Common myeloid progenitor, CD34-positive (primary cell): ENCODE data around the gene PAQR9.

ENCODE experiments used
- CTCF ChIA-PET: fragments of 350-600 bp; sonication (Branson Sonifier 250); formaldehyde crosslinking; loops from one replicate; lab custom pipeline; 2021; ENCODE audit warnings: antibody characterized with exemption; lab: Charles Lee
- POLR2A ChIA-PET: fragments of 350-600 bp; sonication (Branson Sonifier 250); formaldehyde crosslinking; loops from one replicate; lab custom pipeline; 2021; ENCODE audit warnings: antibody characterized with exemption; lab: Charles Lee
- DNase-seq, 3 donors: peaks; one replicate each; pipeline versions ENCODE4 v3.0.0 to v3.0.0-alpha.2; 2013
- H3K27ac ChIP-seq, 2 experiments: 1 replicate in 1 of 2; 2 replicates in 1 of 2; pipeline ENCODE4 v1.7.0; 2013; ENCODE audit warnings: inconsistent platforms in 2 of 2, low read length in 2 of 2, mild to moderate bottlenecking in 2 of 2, low read depth in 1 of 2, moderate library complexity in 1 of 2; ENCODE audit not compliant: severe bottlenecking in 2 of 2, insufficient read depth in 1 of 2, poor library complexity in 1 of 2
- H3K27me3 ChIP-seq, 5 experiments: replicated peaks in 2 of 5; 1 replicate in 3 of 5; 2 replicates in 2 of 5; pipeline versions ENCODE4 v1.6.1 to v1.7.0; 2013; ENCODE audit warnings: low read length in 4 of 5, mild to moderate bottlenecking in 2 of 5, moderate library complexity in 2 of 5, inconsistent platforms in 1 of 5; ENCODE audit not compliant: insufficient read depth in 5 of 5, control insufficient read depth in 4 of 5
- H3K36me3 ChIP-seq, 4 experiments: 1 replicate in 2 of 4; 2 replicates in 2 of 4; pipeline versions ENCODE4 v1.6.1 to v1.7.0; 2013; ENCODE audit warnings: low read length in 3 of 4, control low read depth in 1 of 4, mild to moderate bottlenecking in 1 of 4; ENCODE audit not compliant: control insufficient read depth in 4 of 4, insufficient read depth in 4 of 4
- H3K4me1 ChIP-seq, 4 experiments: 1 replicate in 3 of 4; 2 replicates in 1 of 4; pipeline versions ENCODE4 v1.6.1 to v1.7.1; 2013; ENCODE audit warnings: low read length in 3 of 4, mild to moderate bottlenecking in 3 of 4, control low read depth in 1 of 4, inconsistent platforms in 1 of 4, moderate library complexity in 1 of 4; ENCODE audit not compliant: control insufficient read depth in 4 of 4, insufficient read depth in 4 of 4; ENCODE audit errors: control extremely low read depth in 1 of 4
- H3K4me3 ChIP-seq, 7 experiments: 1 replicate in 4 of 7; 2 replicates in 3 of 7; pipeline versions ENCODE4 v1.5.1 to v1.7.0; 2013; ENCODE audit warnings: mild to moderate bottlenecking in 7 of 7, low read length in 6 of 7, moderate library complexity in 6 of 7, inconsistent platforms in 2 of 7, low read depth in 2 of 7, control low read depth in 1 of 7; ENCODE audit not compliant: insufficient read depth in 4 of 7, control insufficient read depth in 1 of 7; ENCODE audit errors: extremely low read depth in 1 of 7
- H3K9me3 ChIP-seq, 5 experiments: 1 replicate in 4 of 5; 2 replicates in 1 of 5; pipeline versions ENCODE4 v1.6.1 to v1.7.1; 2013; ENCODE audit warnings: low read length in 4 of 5, mild to moderate bottlenecking in 2 of 5, inconsistent platforms in 1 of 5, low read depth in 1 of 5, moderate library complexity in 1 of 5; ENCODE audit not compliant: control insufficient read depth in 4 of 5, insufficient read depth in 2 of 5; ENCODE audit errors: control extremely low read depth in 1 of 5
- WGBS: methylation state at CpG from one replicate; pipeline ENCODE4 v1.1.5; 2013; ENCODE audit not compliant: insufficient coverage; 5-methylcytosine and 5-hydroxymethylcytosine counted together

PAQR9 gene

DNA sequence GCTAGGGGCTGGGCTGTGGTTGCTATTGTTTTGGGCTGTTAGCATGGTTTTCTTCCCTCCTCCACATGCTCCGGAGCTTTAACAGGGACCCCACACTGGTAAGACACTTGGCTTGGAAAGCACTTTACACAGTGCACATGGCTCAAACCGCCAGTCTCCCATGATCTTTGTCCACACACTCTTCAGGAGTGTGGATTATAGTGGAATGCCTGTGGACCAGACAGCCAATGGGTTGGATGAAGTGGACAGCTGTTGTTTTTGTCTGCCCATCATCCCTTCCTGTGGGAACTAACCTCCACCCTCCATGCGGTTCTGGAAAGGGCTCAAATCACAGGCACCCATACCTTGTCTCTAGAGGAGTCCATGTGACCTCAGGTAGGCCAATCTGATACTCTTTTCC lies 10.0 kb downstream of the PAQR9 start:
- CTCF ChIA-PET: interaction anchor here (1.5 kb wide), 1 partner anchor 26 kb away, joined by 3 read pairs; no protein-coding TSS in a partner anchor

DNA sequence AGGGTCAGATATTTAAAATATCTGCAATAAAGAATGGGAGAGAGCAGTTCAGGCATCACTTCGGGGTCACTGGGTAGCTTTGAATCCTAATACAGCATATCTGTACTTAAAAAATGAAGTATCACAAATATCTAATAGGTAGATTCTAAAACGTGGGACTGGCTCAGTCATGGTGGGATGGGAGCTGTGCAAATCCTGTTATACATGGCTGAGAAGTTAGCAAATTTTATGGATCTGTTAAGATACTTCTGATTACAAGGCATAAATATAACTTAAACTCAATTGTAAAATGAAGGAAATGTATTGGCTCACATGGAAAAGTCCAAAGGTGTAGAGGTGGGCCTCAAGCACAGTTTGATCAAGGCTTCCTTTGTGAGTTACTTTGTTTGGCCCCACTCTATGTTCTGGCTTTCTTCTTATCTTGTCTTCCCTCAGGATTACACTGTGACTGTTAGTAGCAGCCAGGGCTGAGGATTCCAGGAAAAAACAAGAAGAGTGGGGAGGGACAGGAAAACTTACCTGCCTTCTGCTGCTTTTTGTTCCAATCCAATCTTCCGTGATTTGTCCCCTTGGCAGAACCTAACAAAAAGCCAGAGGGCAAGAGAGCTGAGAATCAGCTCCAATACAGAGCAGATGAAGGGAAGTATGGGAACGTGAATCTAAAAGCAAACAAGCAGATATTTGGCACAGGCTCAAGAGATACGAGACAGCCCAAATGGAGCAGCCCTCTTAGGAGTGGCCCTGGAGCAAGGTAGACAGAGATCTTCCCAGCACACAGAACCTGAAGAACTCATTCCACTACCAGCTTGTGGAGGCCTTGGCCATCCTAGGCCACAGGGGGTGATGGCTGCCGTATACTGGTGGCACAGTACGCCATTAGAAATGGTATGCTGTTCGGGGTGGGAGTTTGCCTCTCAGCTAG lies 10.9 kb downstream of the PAQR9 start:
- CTCF ChIA-PET: interaction anchor here (1.1 to 1.5 kb wide), 2 partner anchors 17 to 25 kb away, joined by 3 read pairs; no protein-coding TSS in a partner anchor
- peaks cover 14 to 28% (median 16%) of the 10 kb centered on the region in 5 experiments for H3K27me3 ChIP-seq
- 98% methylated on average over 4 of the region's 8 CpGs for WGBS

More for the DNA sequence above, 10.0 kb downstream of the PAQR9 start:
- DNase-seq: no peak
- no peak overlapping the region for H3K4me3 ChIP-seq
- H3K4me1 ChIP-seq: no peaks in the 10 kb centered on the region
- H3K9me3 ChIP-seq: no peaks in the 10 kb centered on the region
- POLR2A ChIA-PET: no interaction called here
- WGBS: no CpG with 5 or more reads among the region's 3 CpGs
- H3K27me3 ChIP-seq: peaks cover 10 to 29% (median 14%) of the 10 kb centered on the region in 5 experiments
- H3K27ac ChIP-seq: no peak overlapping the region
- no peaks in the 10 kb centered on the region for H3K36me3 ChIP-seq

DNA sequence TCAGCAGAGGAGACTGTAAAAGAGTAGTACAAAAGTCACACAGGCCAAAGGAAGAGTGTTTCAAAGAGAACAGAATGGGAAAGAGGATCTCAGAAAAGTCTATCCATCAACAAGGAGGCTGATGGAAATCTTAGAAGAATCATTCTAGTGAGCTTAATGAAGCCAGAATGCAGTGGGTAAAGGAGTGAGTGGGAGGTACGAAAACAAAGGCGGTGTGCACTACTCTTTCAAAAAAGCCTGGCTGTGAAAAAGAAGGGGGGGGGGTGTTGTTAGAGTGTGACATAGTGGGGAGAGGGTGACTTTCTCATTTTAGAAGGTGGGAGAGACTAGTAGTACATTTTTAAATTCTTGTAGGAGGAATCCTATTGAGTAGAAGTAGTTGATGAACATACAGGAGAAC lies 11.7 kb downstream of the PAQR9 start:
- H3K4me3 ChIP-seq: no peak overlapping the region
- no peak overlapping the region for H3K27ac ChIP-seq
- H3K9me3 ChIP-seq: peaks cover 0 to 2% (median 0%) of the 10 kb centered on the region in 5 experiments
- peaks cover 0 to 7% (median 6%) of the 10 kb centered on the region in 4 experiments for H3K4me1 ChIP-seq
- POLR2A ChIA-PET: no interaction called here
- DNase-seq: no peak
- peaks cover 12 to 33% (median 22%) of the 10 kb centered on the region in 5 experiments for H3K27me3 ChIP-seq
- CTCF ChIA-PET: interaction anchor here (1.1 kb wide), 1 partner anchor 16 kb away, joined by 3 read pairs; no protein-coding TSS in a partner anchor
- H3K36me3 ChIP-seq: no peaks in the 10 kb centered on the region
- WGBS: 100% methylated on average over 2 of the region's 2 CpGs

More for the DNA sequence above, 10.9 kb downstream of the PAQR9 start:
- peaks cover 0 to 2% (median 0%) of the 10 kb centered on the region in 5 experiments for H3K9me3 ChIP-seq
- peaks cover 0 to under 1% (median under 1%) of the 10 kb centered on the region in 4 experiments for H3K4me1 ChIP-seq
- POLR2A ChIA-PET: no interaction called here
- no peaks in the 10 kb centered on the region for H3K36me3 ChIP-seq
- DNase-seq: no peak
- no peak overlapping the region for H3K27ac ChIP-seq
- no peak overlapping the region for H3K4me3 ChIP-seq

DNA sequence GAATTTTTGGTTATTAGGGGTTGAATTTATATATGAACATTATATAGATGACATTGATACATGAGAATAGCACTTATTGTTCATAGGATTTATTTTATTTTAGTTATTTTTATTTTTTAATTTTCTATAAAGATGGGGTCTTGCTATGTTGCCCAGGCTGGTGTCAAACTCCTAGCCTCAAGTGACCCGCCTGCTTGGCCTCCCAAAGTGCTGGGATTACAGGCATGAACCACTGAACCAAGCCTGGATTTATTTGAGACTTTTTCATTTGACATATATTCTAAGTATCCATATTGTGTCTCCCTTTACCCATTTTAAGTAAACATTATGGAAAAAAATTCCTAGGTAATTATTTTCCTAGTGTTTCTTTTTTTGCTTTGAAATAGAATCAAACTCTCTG lies 12.5 kb downstream of the PAQR9 start:
- no peak for DNase-seq
- ChIA-PET CTCF (interaction anchor here (1.2 kb wide), 1 partner anchor 18 kb away, joined by 4 read pairs; no protein-coding TSS in a partner anchor), POLR2A (no interaction called here)
- no peak overlapping the region for H3K4me3 ChIP-seq
- peaks cover 12 to 37% (median 24%) of the 10 kb centered on the region in 5 experiments for H3K27me3 ChIP-seq
- WGBS: no CpG with 5 or more reads among the region's 1 CpG
- H3K9me3 ChIP-seq: peaks cover 0 to 4% (median 0%) of the 10 kb centered on the region in 5 experiments
- no peaks in the 10 kb centered on the region for H3K36me3 ChIP-seq
- no peak overlapping the region for H3K27ac ChIP-seq
- peaks cover 0 to 7% (median 6%) of the 10 kb centered on the region in 4 experiments for H3K4me1 ChIP-seq

DNA sequence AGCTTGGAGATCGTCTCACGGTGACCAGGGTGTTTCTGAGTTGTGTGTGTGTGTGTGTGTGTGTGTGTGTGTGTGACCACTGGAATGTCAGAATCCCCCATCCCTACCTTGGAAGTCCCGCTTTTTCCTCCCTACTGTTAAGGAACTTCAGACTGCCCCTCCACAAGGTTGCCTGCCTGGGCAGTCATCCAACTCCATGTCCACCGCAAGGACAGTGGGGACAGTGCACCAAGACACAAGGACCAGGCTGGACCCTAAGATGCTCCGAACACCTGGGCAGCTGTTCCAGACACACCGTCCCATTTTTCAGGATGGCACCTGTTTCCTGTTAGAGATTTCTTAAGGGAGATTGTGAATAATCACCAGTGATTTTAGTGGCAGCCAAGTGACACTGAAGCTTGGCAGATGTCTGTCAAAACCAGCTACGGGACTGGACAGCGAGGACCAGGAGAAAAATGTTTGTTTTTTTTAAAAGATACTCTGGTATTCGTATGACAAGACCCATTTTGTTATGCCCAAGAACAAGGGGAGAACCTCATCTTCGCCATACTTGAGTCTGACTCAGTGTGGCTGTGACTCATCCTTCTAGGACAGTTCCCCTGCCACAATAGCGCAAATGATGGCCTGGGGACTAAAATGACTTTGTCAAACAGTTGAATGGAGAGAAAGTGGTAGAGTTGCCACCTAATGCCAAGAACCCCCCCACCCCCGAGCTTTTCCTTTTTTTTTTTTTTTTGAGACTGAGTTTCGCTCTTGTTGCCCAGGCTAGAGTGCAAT lies 15.5 kb downstream of the PAQR9 start:
- H3K4me3 ChIP-seq: no peak overlapping the region
- POLR2A ChIA-PET: no interaction called here
- H3K27me3 ChIP-seq: peaks cover 14 to 35% (median 22%) of the 10 kb centered on the region in 5 experiments
- 97% methylated on average over 6 of the region's 13 CpGs for WGBS
- H3K4me1 ChIP-seq: peaks cover 0 to 7% (median 6%) of the 10 kb centered on the region in 4 experiments
- no peak overlapping the region for H3K27ac ChIP-seq
- H3K9me3 ChIP-seq: peaks cover 0 to 5% (median 1%) of the 10 kb centered on the region in 5 experiments
- no peaks in the 10 kb centered on the region for H3K36me3 ChIP-seq
- peak in 2 of 3 donors; percentile 52 to 67 for DNase-seq
- CTCF ChIA-PET: interaction anchor here (0.6 kb wide), 1 partner anchor 42 kb away, joined by 3 read pairs; no protein-coding TSS in a partner anchor

DNA sequence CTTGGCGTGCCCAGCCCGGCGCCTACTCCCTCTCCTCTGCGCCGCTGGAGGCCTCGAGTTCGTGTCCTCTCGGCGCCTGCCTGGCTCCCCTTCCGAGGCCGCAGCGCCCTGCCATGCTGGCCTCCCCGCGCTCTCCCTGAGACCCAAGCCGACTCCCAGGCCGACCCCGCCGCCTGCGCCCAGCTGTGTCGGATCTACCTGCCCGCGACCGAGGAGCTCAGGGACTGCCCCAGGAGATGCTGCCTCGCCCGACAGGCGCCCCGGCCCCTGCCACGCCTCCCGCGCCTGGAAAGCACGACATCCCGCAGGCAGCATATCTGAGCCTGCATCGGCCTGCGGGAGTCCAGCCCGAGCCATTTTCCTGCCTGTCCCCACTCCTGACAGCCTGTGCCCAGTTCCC lies 16.1 kb downstream of the PAQR9 start:
- Histone ChIP-seq H3K4me1 (peaks cover 0 to 7% (median 6%) of the 10 kb centered on the region in 4 experiments), H3K27me3 (peaks cover 14 to 35% (median 22%) of the 10 kb centered on the region in 5 experiments), H3K4me3 (peak overlapping the region in 3 of 7 experiments; percentile 9 to 28 (median 20)), H3K27ac (no peak overlapping the region), H3K36me3 (no peaks in the 10 kb centered on the region), H3K9me3 (peaks cover 0 to 5% (median 1%) of the 10 kb centered on the region in 5 experiments)
- no peak for DNase-seq
- 22% methylated on average over 35 of the region's 35 CpGs for WGBS
- POLR2A ChIA-PET: no interaction called here
- CTCF ChIA-PET: interaction anchor here (0.6 kb wide), 1 partner anchor 43 kb away, joined by 3 read pairs; no protein-coding TSS in a partner anchor
